Activated naive CD8-positive, alpha-beta T cell treated with anti-CD3 and anti-CD28 coated beads for 36 hours (primary cell): Measurements from ENCODE around the gene KRTAP3-3. TPM values are rescaled to one million over a fixed set of nuclear protein-coding genes. Genes with fewer than 3 reads are reported as not detected.

Experiments
- DNase-seq: peaks from one replicate; pipeline ENCODE4 v3.0.0; 2021
- H3K27ac Mint-ChIP-seq: one replicate; pipeline ENCODE4 v1.8.0; 2022; ENCODE audit warnings: mild to moderate bottlenecking, moderate library complexity, mixed read lengths
- H3K27me3 Mint-ChIP-seq: one replicate; pipeline ENCODE4 v1.8.0; 2022; ENCODE audit warnings: mild to moderate bottlenecking, mixed read lengths
- H3K36me3 Mint-ChIP-seq: one replicate; pipeline ENCODE4 v1.8.0; 2021; ENCODE audit warnings: mild to moderate bottlenecking, mixed read lengths
- H3K4me1 Mint-ChIP-seq: one replicate; pipeline ENCODE4 v1.8.0; 2021; ENCODE audit warnings: mixed read lengths
- H3K4me3 Mint-ChIP-seq: one replicate; pipeline ENCODE4 v1.8.0; 2022; ENCODE audit warnings: mild to moderate bottlenecking, moderate library complexity, mixed read lengths
- H3K9me3 Mint-ChIP-seq: one replicate; pipeline ENCODE4 v1.8.0; 2022; ENCODE audit warnings: mixed read lengths
- total RNA-seq, 2 experiments: library from RNA; stranded (reverse); gene quantifications; one replicate each; pipeline ENCODE4 v1.2.3, GENCODE V29; 2021

KRTAP3-3 gene
- total RNA-seq, 2 experiments from 2014 or later, result not detected

- Mint-ChIP-seq H3K9me3 (no peaks in the 10 kb centered on the region), H3K27ac (no peak overlapping the region), H3K36me3 (no peaks in the 10 kb centered on the region), H3K27me3 (peaks cover 6% of the 10 kb centered on the region), H3K4me3 (no peak overlapping the region), H3K4me1 (no peaks in the 10 kb centered on the region)
- DNase-seq, result no peak
These were observed 7.0 kb downstream of the KRTAP3-3 start for GRCh38 chr17:40986920-40987319.

- Mint-ChIP-seq H3K4me1 (no peaks in the 10 kb centered on the region), H3K9me3 (no peaks in the 10 kb centered on the region), H3K27me3 (peaks cover 3% of the 10 kb centered on the region), H3K36me3 (no peaks in the 10 kb centered on the region), H3K4me3 (no peak within 1 kb of the TSS), H3K27ac (no peak within 1 kb of the TSS)
- no peak for DNase-seq
These were observed 9.7 kb downstream of the KRTAP3-3 start, which contains the start of gene KRT40 for GRCh38 chr17:40984226-40984625. TSS of gene KRT40 (minus strand) at chr17:40984326. CDS start at chr17:40984273, 53 bp downstream.

GRCh38 chr17:40981115-40981514 lies 12.8 kb downstream of the KRTAP3-3 start:
- no peak overlapping the region for H3K4me3 Mint-ChIP-seq
- no peak overlapping the region for H3K27ac Mint-ChIP-seq

GRCh38 chr17:40980596-40980995 lies 13.4 kb downstream of the KRTAP3-3 start:
- Mint-ChIP-seq H3K4me3 (no peak overlapping the region), H3K27me3 (peaks cover 3% of the 10 kb centered on the region), H3K27ac (no peak overlapping the region), H3K9me3 (no peaks in the 10 kb centered on the region), H3K36me3 (no peaks in the 10 kb centered on the region), H3K4me1 (no peaks in the 10 kb centered on the region)
- DNase-seq, result no peak

More at GRCh38 chr17:40981115-40981514, 12.8 kb downstream of the KRTAP3-3 start:
- peaks cover 3% of the 10 kb centered on the region for H3K27me3 Mint-ChIP-seq
- H3K9me3 Mint-ChIP-seq, result no peaks in the 10 kb centered on the region
- DNase-seq, result no peak
- no peaks in the 10 kb centered on the region for H3K36me3 Mint-ChIP-seq
- no peaks in the 10 kb centered on the region for H3K4me1 Mint-ChIP-seq

- no peak overlapping the region for H3K27ac Mint-ChIP-seq
- H3K27me3 Mint-ChIP-seq, result peaks cover 3% of the 10 kb centered on the region
- H3K4me3 Mint-ChIP-seq, result no peak overlapping the region
- H3K36me3 Mint-ChIP-seq, result no peaks in the 10 kb centered on the region
- no peak for DNase-seq
- no peaks in the 10 kb centered on the region for H3K9me3 Mint-ChIP-seq
- H3K4me1 Mint-ChIP-seq, result no peaks in the 10 kb centered on the region
These were observed 13.8 kb downstream of the KRTAP3-3 start for GRCh38 chr17:40980117-40980516.

- DNase-seq, result no peak
- no peaks in the 10 kb centered on the region for H3K4me1 Mint-ChIP-seq
These were observed 15.3 kb downstream of the KRTAP3-3 start for GRCh38 chr17:40978575-40979151.

GRCh38 chr17:40975516-40975915 lies 18.4 kb downstream of the KRTAP3-3 start:
- Mint-ChIP-seq H3K9me3 (no peaks in the 10 kb centered on the region), H3K27ac (no peak overlapping the region), H3K36me3 (no peaks in the 10 kb centered on the region), H3K4me3 (no peak overlapping the region), H3K27me3 (no peaks in the 10 kb centered on the region), H3K4me1 (no peaks in the 10 kb centered on the region)
- no peak for DNase-seq

More at GRCh38 chr17:40978575-40979151, 15.3 kb downstream of the KRTAP3-3 start:
- H3K27me3 Mint-ChIP-seq, result no peaks in the 10 kb centered on the region
- H3K36me3 Mint-ChIP-seq, result no peaks in the 10 kb centered on the region
- H3K9me3 Mint-ChIP-seq, result no peaks in the 10 kb centered on the region
- H3K4me3 Mint-ChIP-seq, result no peak overlapping the region
- H3K27ac Mint-ChIP-seq, result no peak overlapping the region

- H3K4me3 Mint-ChIP-seq, result no peak overlapping the region
- no peak for DNase-seq
- no peaks in the 10 kb centered on the region for H3K36me3 Mint-ChIP-seq
- H3K27me3 Mint-ChIP-seq, result no peaks in the 10 kb centered on the region
- no peaks in the 10 kb centered on the region for H3K4me1 Mint-ChIP-seq
- H3K9me3 Mint-ChIP-seq, result no peaks in the 10 kb centered on the region
- H3K27ac Mint-ChIP-seq, result no peak overlapping the region
These were observed 19.6 kb downstream of the KRTAP3-3 start for GRCh38 chr17:40974366-40974765.

- DNase-seq, result no peak
- no peaks in the 10 kb centered on the region for H3K36me3 Mint-ChIP-seq
- no peak overlapping the region for H3K27ac Mint-ChIP-seq
- H3K4me3 Mint-ChIP-seq, result no peak overlapping the region
- no peaks in the 10 kb centered on the region for H3K4me1 Mint-ChIP-seq
- peaks cover 1% of the 10 kb centered on the region for H3K9me3 Mint-ChIP-seq
- peaks cover 3% of the 10 kb centered on the region for H3K27me3 Mint-ChIP-seq
These were observed 26.4 kb downstream of the KRTAP3-3 start for GRCh38 chr17:40967582-40967981.

GRCh38 chr17:40966848-40967247 lies 27.1 kb downstream of the KRTAP3-3 start, which contains the start of gene KRT39:
TSS of gene KRT39 (minus strand) at chr17:40966948. CDS start at chr17:40966856, 92 bp downstream.
- Mint-ChIP-seq H3K27ac (no peak within 1 kb of the TSS), H3K9me3 (peaks cover 1% of the 10 kb centered on the region), H3K4me3 (no peak within 1 kb of the TSS), H3K36me3 (no peaks in the 10 kb centered on the region), H3K4me1 (no peaks in the 10 kb centered on the region), H3K27me3 (peaks cover 7% of the 10 kb centered on the region)
- DNase-seq, result no peak

GRCh38 chr17:40963838-40964237 lies 30.1 kb downstream of the KRTAP3-3 start:
- H3K27ac Mint-ChIP-seq, result no peak overlapping the region
- H3K27me3 Mint-ChIP-seq, result peaks cover 13% of the 10 kb centered on the region
- no peaks in the 10 kb centered on the region for H3K36me3 Mint-ChIP-seq
- no peaks in the 10 kb centered on the region for H3K4me1 Mint-ChIP-seq
- peaks cover 1% of the 10 kb centered on the region for H3K9me3 Mint-ChIP-seq
- no peak overlapping the region for H3K4me3 Mint-ChIP-seq
- DNase-seq, result no peak

- Mint-ChIP-seq H3K36me3 (no peaks in the 10 kb centered on the region), H3K27me3 (peaks cover 10% of the 10 kb centered on the region), H3K4me3 (no peak overlapping the region), H3K9me3 (peaks cover 1% of the 10 kb centered on the region), H3K4me1 (no peaks in the 10 kb centered on the region), H3K27ac (no peak overlapping the region)
- DNase-seq, result no peak
These were observed 31.9 kb downstream of the KRTAP3-3 start for GRCh38 chr17:40962059-40962561.

GRCh38 chr17:40961591-40961990 lies 32.4 kb downstream of the KRTAP3-3 start:
- H3K27ac Mint-ChIP-seq, result no peak overlapping the region
- H3K36me3 Mint-ChIP-seq, result no peaks in the 10 kb centered on the region
- DNase-seq, result no peak
- peaks cover 1% of the 10 kb centered on the region for H3K9me3 Mint-ChIP-seq
- H3K4me1 Mint-ChIP-seq, result no peaks in the 10 kb centered on the region
- peaks cover 10% of the 10 kb centered on the region for H3K27me3 Mint-ChIP-seq
- no peak overlapping the region for H3K4me3 Mint-ChIP-seq

GRCh38 chr17:40960144-40960543 lies 33.8 kb downstream of the KRTAP3-3 start:
- H3K27ac Mint-ChIP-seq, result no peak overlapping the region

GRCh38 chr17:40958086-40958953 lies 35.6 kb downstream of the KRTAP3-3 start:
- H3K4me3 Mint-ChIP-seq, result no peak overlapping the region
- peaks cover 37% of the 10 kb centered on the region for H3K27me3 Mint-ChIP-seq
- H3K4me1 Mint-ChIP-seq, result no peaks in the 10 kb centered on the region
- DNase-seq, result no peak
- H3K27ac Mint-ChIP-seq, result no peak overlapping the region
- no peaks in the 10 kb centered on the region for H3K36me3 Mint-ChIP-seq
- H3K9me3 Mint-ChIP-seq, result peaks cover 1% of the 10 kb centered on the region

More at GRCh38 chr17:40960144-40960543, 33.8 kb downstream of the KRTAP3-3 start:
- Mint-ChIP-seq H3K4me3 (no peak overlapping the region), H3K36me3 (no peaks in the 10 kb centered on the region), H3K4me1 (no peaks in the 10 kb centered on the region), H3K27me3 (peaks cover 19% of the 10 kb centered on the region), H3K9me3 (peaks cover 1% of the 10 kb centered on the region)
- no peak for DNase-seq
